GM23338 (cell line): ENCODE results near the gene JAKMIP2. TPM values are rescaled to one million over a fixed set of nuclear protein-coding genes. Genes with fewer than 3 reads are reported as not detected.
A peak's percentile ranks its signal among the peaks of the same experiment; 100 is the strongest.

Experiments used
- ATAC-seq: fragments of 200-7000 bp; cut with Tn5 transposase; 3 replicates; pipeline ENCODE4 v1.9.1; 2020
- DNase-seq: peaks from one replicate; pipeline ENCODE4 v3.0.0-alpha.2; 2015; ENCODE audit warnings: low spot score
- H2AFZ ChIP-seq: fragments of 200-600 bp; sonication (generic); 2 replicates; pipeline ENCODE4 v1.8.0; 2016; ENCODE audit warnings: antibody characterized with exemption, mild to moderate bottlenecking, moderate library complexity
- H3F3A ChIP-seq: fragments of 200-600 bp; sonication (generic); replicated peaks from 2 replicates; pipeline ENCODE4 v1.8.0; 2017; ENCODE audit warnings: antibody characterized with exemption, mixed run types, low read depth
- H3K27ac ChIP-seq: fragments of 200-600 bp; sonication (generic); 2 replicates; pipeline ENCODE4 v1.6.1; 2016; ENCODE audit warnings: low read depth
- H3K27me3 ChIP-seq: fragments of 200-600 bp; sonication (generic); 2 replicates; pipeline ENCODE4 v1.8.0; 2016; ENCODE audit warnings: mild to moderate bottlenecking, mixed run types, moderate library complexity; ENCODE audit not compliant: insufficient read depth
- H3K36me3 ChIP-seq: fragments of 200-600 bp; sonication (generic); 2 replicates; pipeline ENCODE4 v1.8.0; 2016; ENCODE audit warnings: mild to moderate bottlenecking; ENCODE audit not compliant: insufficient read depth
- H3K4me1 ChIP-seq: fragments of 200-600 bp; sonication (generic); 2 replicates; pipeline ENCODE4 v1.8.0; 2016; ENCODE audit warnings: mild to moderate bottlenecking, moderate library complexity; ENCODE audit not compliant: insufficient read depth
- H3K4me2 ChIP-seq: fragments of 200-600 bp; sonication (generic); 2 replicates; pipeline ENCODE4 v1.7.1; 2017; ENCODE audit warnings: mixed run types
- H3K4me3 ChIP-seq: fragments of 200-600 bp; sonication (generic); 2 replicates; pipeline ENCODE4 v1.6.1; 2016; ENCODE audit warnings: mixed run types
- H3K79me2 ChIP-seq: fragments of 200-600 bp; sonication (generic); replicated peaks from 2 replicates; pipeline ENCODE4 v1.8.0; 2017; ENCODE audit warnings: mild to moderate bottlenecking; ENCODE audit not compliant: insufficient read depth
- H3K9me2 ChIP-seq: fragments of 200-600 bp; sonication (generic); 2 replicates; pipeline ENCODE4 v1.8.0; 2017; ENCODE audit not compliant: insufficient read depth
- H4K20me1 ChIP-seq: fragments of 200-600 bp; sonication (generic); replicated peaks from 2 replicates; pipeline ENCODE4 v1.8.0; 2017; ENCODE audit warnings: mild to moderate bottlenecking; ENCODE audit not compliant: insufficient read depth
- H3K27ac Mint-ChIP-seq: 2 replicates; pipeline ENCODE4 v1.8.0; 2020; ENCODE audit warnings: inconsistent platforms, mild to moderate bottlenecking, moderate library complexity, mixed read lengths
- H3K27me3 Mint-ChIP-seq: 3 replicates; pipeline ENCODE4 v1.8.0; 2022; ENCODE audit warnings: low read depth, mild to moderate bottlenecking, moderate library complexity, mixed read lengths, inconsistent platforms; ENCODE audit not compliant: insufficient read depth, poor library complexity
- H3K36me3 Mint-ChIP-seq: 3 replicates; pipeline ENCODE4 v1.8.0; 2021; ENCODE audit warnings: low read depth, mild to moderate bottlenecking, inconsistent platforms, moderate library complexity, mixed read lengths
- H3K4me1 Mint-ChIP-seq: 3 replicates; pipeline ENCODE4 v1.8.0; 2020; ENCODE audit warnings: mild to moderate bottlenecking, inconsistent platforms, mixed read lengths
- H3K4me3 Mint-ChIP-seq: 3 replicates; pipeline ENCODE4 v1.8.0; 2021; ENCODE audit warnings: moderate library complexity, mild to moderate bottlenecking, inconsistent platforms, mixed read lengths
- H3K9me3 Mint-ChIP-seq: 3 replicates; pipeline ENCODE4 v1.8.0; 2020; ENCODE audit warnings: moderate library complexity, mild to moderate bottlenecking, inconsistent platforms, mixed read lengths
- CREB1 ChIP-seq: fragments of 250-450 bp; sonication (Bioruptor Pico); IDR thresholded peaks from 2 replicates; pipeline ENCODE4 v1.5.0; 2020; ENCODE audit warnings: low read depth, mild to moderate bottlenecking, moderate library complexity
- EZH2 ChIP-seq: fragments of 200-600 bp; sonication (generic); IDR thresholded peaks from one replicate; pipeline ENCODE4 v1.8.0; 2017; ENCODE audit warnings: antibody characterized with exemption, mild to moderate bottlenecking, low read depth; ENCODE audit not compliant: unreplicated experiment
- NANOG ChIP-seq: IDR thresholded peaks from 2 replicates; pipeline ENCODE4 v1.6.1; 2016; ENCODE audit warnings: antibody characterized with exemption, borderline replicate concordance
- POLR2AphosphoS5 ChIP-seq: IDR thresholded peaks from 2 replicates; pipeline ENCODE4 v1.6.1; 2016; ENCODE audit warnings: antibody characterized with exemption, low read depth
- ZNF114 ChIP-seq: fragments of 250-450 bp; sonication (Bioruptor Pico); IDR thresholded peaks from 2 replicates; pipeline ENCODE4 v1.5.0; 2020; ENCODE audit warnings: mild to moderate bottlenecking, moderate library complexity
- polyA plus RNA-seq: library from polyadenylated mRNA; unstranded; fragments of >200 nt; fragmentation: Nextera tagmentation; extraction: Ambion mirVana; gene quantifications from 2 replicates; pipeline ENCODE4 v1.2.1, GENCODE V29; 2016
- total RNA-seq: library from RNA; depleted of rRNA; stranded (reverse); fragments of >200 nt; shearing (Covaris generic); gene quantifications from 2 replicates; pipeline ENCODE4 v1.2.3, GENCODE V29; 2014
- TF ChIP-seq, protein P1 (sequence below): fragments of 250-450 bp; sonication (Bioruptor Pico); IDR thresholded peaks from 2 replicates; pipeline ENCODE4 v1.5.0; 2020; ENCODE audit warnings: mild to moderate bottlenecking, moderate library complexity
- TF ChIP-seq, protein P2 (sequence below): IDR thresholded peaks from 2 replicates; pipeline ENCODE4 v1.6.1; 2016; ENCODE audit warnings: antibody characterized with exemption

JAKMIP2 gene
- total and polyA plus RNA-seq, 2 experiments from 2014 or later: 20.5 to 27.2 TPM

- TF ChIP-seq ZNF114 (CRISPR knock-in tag): 0 out of 2 replicates have a peak, but pooled peaks have one; percentile 53
- no peak for TF ChIP-seq EZH2
- TF ChIP-seq, protein P1, sequence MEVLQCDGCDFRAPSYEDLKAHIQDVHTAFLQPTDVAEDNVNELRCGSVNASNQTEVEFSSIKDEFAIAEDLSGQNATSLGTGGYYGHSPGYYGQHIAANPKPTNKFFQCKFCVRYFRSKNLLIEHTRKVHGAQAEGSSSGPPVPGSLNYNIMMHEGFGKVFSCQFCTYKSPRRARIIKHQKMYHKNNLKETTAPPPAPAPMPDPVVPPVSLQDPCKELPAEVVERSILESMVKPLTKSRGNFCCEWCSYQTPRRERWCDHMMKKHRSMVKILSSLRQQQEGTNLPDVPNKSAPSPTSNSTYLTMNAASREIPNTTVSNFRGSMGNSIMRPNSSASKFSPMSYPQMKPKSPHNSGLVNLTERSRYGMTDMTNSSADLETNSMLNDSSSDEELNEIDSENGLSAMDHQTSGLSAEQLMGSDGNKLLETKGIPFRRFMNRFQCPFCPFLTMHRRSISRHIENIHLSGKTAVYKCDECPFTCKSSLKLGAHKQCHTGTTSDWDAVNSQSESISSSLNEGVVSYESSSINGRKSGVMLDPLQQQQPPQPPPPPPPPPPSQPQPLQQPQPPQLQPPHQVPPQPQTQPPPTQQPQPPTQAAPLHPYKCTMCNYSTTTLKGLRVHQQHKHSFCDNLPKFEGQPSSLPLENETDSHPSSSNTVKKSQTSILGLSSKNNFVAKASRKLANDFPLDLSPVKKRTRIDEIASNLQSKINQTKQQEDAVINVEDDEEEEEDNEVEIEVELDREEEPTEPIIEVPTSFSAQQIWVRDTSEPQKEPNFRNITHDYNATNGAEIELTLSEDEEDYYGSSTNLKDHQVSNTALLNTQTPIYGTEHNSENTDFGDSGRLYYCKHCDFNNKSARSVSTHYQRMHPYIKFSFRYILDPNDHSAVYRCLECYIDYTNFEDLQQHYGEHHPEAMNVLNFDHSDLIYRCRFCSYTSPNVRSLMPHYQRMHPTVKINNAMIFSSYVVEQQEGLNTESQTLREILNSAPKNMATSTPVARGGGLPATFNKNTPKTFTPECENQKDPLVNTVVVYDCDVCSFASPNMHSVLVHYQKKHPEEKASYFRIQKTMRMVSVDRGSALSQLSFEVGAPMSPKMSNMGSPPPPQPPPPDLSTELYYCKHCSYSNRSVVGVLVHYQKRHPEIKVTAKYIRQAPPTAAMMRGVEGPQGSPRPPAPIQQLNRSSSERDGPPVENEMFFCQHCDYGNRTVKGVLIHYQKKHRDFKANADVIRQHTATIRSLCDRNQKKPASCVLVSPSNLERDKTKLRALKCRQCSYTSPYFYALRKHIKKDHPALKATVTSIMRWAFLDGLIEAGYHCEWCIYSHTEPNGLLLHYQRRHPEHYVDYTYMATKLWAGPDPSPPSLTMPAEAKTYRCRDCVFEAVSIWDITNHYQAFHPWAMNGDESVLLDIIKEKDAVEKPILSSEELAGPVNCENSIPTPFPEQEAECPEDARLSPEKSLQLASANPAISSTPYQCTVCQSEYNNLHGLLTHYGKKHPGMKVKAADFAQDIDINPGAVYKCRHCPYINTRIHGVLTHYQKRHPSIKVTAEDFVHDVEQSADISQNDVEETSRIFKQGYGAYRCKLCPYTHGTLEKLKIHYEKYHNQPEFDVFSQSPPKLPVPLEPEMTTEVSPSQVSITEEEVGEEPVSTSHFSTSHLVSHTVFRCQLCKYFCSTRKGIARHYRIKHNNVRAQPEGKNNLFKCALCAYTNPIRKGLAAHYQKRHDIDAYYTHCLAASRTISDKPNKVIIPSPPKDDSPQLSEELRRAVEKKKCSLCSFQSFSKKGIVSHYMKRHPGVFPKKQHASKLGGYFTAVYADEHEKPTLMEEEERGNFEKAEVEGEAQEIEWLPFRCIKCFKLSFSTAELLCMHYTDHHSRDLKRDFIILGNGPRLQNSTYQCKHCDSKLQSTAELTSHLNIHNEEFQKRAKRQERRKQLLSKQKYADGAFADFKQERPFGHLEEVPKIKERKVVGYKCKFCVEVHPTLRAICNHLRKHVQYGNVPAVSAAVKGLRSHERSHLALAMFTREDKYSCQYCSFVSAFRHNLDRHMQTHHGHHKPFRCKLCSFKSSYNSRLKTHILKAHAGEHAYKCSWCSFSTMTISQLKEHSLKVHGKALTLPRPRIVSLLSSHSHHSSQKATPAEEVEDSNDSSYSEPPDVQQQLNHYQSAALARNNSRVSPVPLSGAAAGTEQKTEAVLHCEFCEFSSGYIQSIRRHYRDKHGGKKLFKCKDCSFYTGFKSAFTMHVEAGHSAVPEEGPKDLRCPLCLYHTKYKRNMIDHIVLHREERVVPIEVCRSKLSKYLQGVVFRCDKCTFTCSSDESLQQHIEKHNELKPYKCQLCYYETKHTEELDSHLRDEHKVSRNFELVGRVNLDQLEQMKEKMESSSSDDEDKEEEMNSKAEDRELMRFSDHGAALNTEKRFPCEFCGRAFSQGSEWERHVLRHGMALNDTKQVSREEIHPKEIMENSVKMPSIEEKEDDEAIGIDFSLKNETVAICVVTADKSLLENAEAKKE (CRISPR knock-in tag): peak; percentile 83
- TF ChIP-seq CREB1: no peak
- TF ChIP-seq NANOG: no peak
These were observed 213.7 kb downstream of the JAKMIP2 start (continued) for GRCh38 chr5:147568710-147569406.

GRCh38 chr5:147567917-147568598 is 214.5 kb downstream of the JAKMIP2 start:
- Mint-ChIP-seq H3K9me3 (no peaks in the 10 kb centered on the region; the same call in 2 of the 3 replicates), H3K4me3 (peak overlapping the region; percentile 23; the same call in 1 of the 3 replicates), H3K27me3 (peaks cover 11% of the 10 kb centered on the region), H3K27ac (peak overlapping the region; percentile 81), H3K4me1 (peaks cover 64% of the 10 kb centered on the region), H3K36me3 (peaks cover 47% of the 10 kb centered on the region)
- Histone ChIP-seq H3K36me3 (peaks cover 4% of the 10 kb centered on the region; the same call in 1 of the 2 replicates), H3K79me2 (peaks cover 77% of the 10 kb centered on the region), H3K4me1 (peaks cover 36% of the 10 kb centered on the region), H3K9me2 (no peaks in the 10 kb centered on the region), H3F3A (peaks cover 17% of the 10 kb centered on the region; the same call in 1 of the 2 replicates), H3K4me2 (peak overlapping the region; percentile 30), H3K4me3 (no peak overlapping the region), H3K27ac (peak overlapping the region; percentile 96), H4K20me1 (no peaks in the 10 kb centered on the region), H3K27me3 (no peaks in the 10 kb centered on the region), H2AFZ (no peak overlapping the region)
- peak; percentile 93 for ATAC-seq
- DNase-seq: peak; percentile 93
- TF ChIP-seq CREB1 (no peak; the same call in 1 of the 2 replicates), POLR2AphosphoS5 (peak; percentile 58), EZH2 (no peak), ZNF114 (CRISPR knock-in tag) (peak; percentile 38; the same call in 1 of the 2 replicates)
- TF ChIP-seq, protein P2, sequence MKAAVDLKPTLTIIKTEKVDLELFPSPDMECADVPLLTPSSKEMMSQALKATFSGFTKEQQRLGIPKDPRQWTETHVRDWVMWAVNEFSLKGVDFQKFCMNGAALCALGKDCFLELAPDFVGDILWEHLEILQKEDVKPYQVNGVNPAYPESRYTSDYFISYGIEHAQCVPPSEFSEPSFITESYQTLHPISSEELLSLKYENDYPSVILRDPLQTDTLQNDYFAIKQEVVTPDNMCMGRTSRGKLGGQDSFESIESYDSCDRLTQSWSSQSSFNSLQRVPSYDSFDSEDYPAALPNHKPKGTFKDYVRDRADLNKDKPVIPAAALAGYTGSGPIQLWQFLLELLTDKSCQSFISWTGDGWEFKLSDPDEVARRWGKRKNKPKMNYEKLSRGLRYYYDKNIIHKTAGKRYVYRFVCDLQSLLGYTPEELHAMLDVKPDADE: no peak
